Lower leg skin (tissue), 4 donors: ENCODE measurements around the gene PACSIN2. TPM values are rescaled to one million over a fixed set of nuclear protein-coding genes. Genes with fewer than 3 reads are reported as not detected.
"Not testable (repeated sequence)": the region's sequence is repeated elsewhere in the genome, so short reads cannot be mapped to it uniquely, and the experiment has no call there.

Source experiments
- DNase-seq, 2 donors: peaks; one replicate each; pipeline ENCODE4 v3.0.0-alpha.2; 2019; ENCODE audit warnings: low spot score in 2 of 2
- H3K4me3 ChIP-seq: fragments of 200-600 bp; sonication (generic); 2 replicates; pipeline ENCODE4 v1.5.1; 2017; ENCODE audit warnings: mild to moderate bottlenecking, low read depth; ENCODE audit not compliant: poor library complexity, severe bottlenecking
- POLR2A ChIP-seq, 2 donors: fragments of 450-650 bp; IDR thresholded peaks; one replicate each; pipeline ENCODE4 v1.6.1; 2016 to 2017; ENCODE audit warnings: antibody characterized with exemption in 2 of 2, mild to moderate bottlenecking in 1 of 2, moderate library complexity in 1 of 2
- WGBS, 2 donors: methylation state at CpG; one replicate each; pipeline ENCODE4 v1.1.5; 2018; 5-methylcytosine and 5-hydroxymethylcytosine counted together
- intact Hi-C: fragments of 100-400 bp; cut with DNase I; formaldehyde crosslinking; loops from one replicate; pipeline ENCODE4 v1.15.0; 2023; ENCODE audit warnings: low total_unique reads
- total RNA-seq, 4 donors: library from RNA; depleted of rRNA; stranded (reverse); fragments of >200 nt; gene quantifications; one replicate each; pipeline ENCODE4 v1.1.0, GENCODE V29; 2016
- TF ChIP-seq, protein P1 (sequence below), 3 donors: fragments of 450-650 bp; IDR thresholded peaks; one replicate each; pipeline ENCODE4 v1.5.1; 2016; ENCODE audit warnings: antibody characterized with exemption in 3 of 3, mild to moderate bottlenecking in 3 of 3, moderate library complexity in 2 of 3

The PACSIN2 gene
- total RNA-seq, 4 donors from 2014 or later = 46.3 to 88.8 (median 58.2) TPM

DNA sequence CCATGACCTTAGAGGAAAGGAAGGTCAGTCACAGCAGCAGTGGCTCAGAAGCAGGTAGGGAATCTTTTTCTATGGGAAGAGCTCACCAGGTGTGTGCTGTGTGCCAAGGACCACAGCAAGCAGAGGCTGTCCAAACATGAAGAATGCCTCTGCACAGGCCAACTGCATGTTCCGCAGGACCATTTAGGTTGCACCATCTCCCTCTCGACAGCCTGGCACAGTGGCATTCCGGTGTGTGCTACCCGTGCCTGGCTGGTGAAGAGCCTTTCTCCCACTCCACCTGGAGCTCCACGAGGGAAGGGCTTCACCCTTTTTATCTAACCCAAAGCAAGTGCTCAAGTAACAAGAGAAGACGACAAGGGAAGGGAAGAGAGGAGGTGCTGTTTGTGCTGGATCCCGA, 76.5 kb downstream of the PACSIN2 start:
- no peak for DNase-seq
- intact Hi-C loops = no loop called here
- 56 to 62% methylated on average over 7 of the region's 7 CpGs for WGBS, 2 donors
- no peak overlapping the region for H3K4me3 ChIP-seq
- no peak for TF ChIP-seq POLR2A (IDR thresholded peaks at IDR 0.05)
- TF ChIP-seq, protein P1, sequence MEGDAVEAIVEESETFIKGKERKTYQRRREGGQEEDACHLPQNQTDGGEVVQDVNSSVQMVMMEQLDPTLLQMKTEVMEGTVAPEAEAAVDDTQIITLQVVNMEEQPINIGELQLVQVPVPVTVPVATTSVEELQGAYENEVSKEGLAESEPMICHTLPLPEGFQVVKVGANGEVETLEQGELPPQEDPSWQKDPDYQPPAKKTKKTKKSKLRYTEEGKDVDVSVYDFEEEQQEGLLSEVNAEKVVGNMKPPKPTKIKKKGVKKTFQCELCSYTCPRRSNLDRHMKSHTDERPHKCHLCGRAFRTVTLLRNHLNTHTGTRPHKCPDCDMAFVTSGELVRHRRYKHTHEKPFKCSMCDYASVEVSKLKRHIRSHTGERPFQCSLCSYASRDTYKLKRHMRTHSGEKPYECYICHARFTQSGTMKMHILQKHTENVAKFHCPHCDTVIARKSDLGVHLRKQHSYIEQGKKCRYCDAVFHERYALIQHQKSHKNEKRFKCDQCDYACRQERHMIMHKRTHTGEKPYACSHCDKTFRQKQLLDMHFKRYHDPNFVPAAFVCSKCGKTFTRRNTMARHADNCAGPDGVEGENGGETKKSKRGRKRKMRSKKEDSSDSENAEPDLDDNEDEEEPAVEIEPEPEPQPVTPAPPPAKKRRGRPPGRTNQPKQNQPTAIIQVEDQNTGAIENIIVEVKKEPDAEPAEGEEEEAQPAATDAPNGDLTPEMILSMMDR (IDR thresholded peaks at IDR 0.05) = no peak

DNA sequence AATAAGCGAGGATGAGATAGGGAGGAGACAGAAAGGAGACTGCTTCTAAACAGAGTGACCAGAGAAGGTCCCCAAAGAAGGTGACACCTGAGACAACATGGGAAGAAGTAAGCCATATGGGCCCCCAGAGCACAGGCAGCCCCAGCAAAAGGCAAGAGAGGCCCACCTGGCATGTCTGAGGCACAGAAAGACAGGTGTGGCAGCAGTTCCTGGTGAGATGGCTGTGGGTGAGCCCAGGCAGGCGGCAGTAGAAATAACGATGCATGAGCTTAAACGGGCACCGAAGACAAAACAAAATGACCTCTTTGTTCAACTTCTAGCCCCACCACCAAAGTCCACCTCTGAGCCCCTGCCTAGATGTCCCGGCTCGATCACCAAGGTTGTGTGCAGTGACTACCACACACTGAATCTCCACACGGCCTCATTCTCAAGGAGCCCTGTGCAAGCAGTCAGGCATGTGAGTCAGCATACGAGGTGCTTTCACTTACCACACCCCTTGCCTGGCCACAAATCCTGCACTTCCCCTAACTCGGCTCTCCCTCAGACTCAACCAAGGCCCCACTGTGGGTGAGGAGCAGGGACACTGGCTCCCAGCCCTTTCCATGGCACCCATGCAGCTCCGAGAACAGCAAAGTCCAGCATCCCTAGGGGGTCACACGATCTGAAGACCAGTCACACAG, 77.6 kb downstream of the PACSIN2 start:
- 33 to 36% methylated on average over 12 of the region's 12 CpGs for WGBS, 2 donors
- intact Hi-C loops = no loop called here
- DNase-seq = peak; percentile 75 to 93
- no peak overlapping the region for H3K4me3 ChIP-seq
- TF ChIP-seq, protein P1 (IDR thresholded peaks at IDR 0.05) = no peak
- TF ChIP-seq POLR2A (IDR thresholded peaks at IDR 0.05) = no peak

DNA sequence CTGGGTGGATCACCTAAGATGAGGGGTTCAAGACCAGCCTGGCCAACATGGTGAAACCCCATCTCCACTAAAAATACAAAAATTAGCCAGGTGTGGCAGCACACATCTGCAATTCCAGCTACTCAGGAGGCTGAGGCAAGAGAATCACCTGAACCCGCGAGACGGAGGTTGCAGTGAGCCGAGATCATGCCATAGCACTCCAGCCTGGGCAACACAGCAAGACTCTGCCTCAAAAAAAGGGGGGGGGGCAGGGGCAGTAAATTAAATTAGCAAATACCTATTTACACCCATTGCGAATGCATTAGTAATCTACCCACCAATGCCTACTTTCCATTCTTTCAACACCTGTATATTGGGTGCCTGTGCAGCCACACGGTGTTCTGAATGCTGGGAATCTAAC, 78.3 kb downstream of the PACSIN2 start:
- intact Hi-C loops, DNase-seq, H3K4me3 ChIP-seq: not testable (repeated sequence)
- WGBS, 2 donors = 97 to 99% methylated on average over 6 of the region's 6 CpGs

- DNase-seq = no peak
- no peak for TF ChIP-seq POLR2A (IDR thresholded peaks at IDR 0.05)
- TF ChIP-seq, protein P1 (IDR thresholded peaks at IDR 0.05) = no peak
- intact Hi-C loops = no loop called here
- no peak overlapping the region for H3K4me3 ChIP-seq
- WGBS, 2 donors = 63 to 68% methylated on average over 5 of the region's 5 CpGs
Observed at GRCh38 chr22:42934338-42934737, 80.6 kb downstream of the PACSIN2 start.

DNA sequence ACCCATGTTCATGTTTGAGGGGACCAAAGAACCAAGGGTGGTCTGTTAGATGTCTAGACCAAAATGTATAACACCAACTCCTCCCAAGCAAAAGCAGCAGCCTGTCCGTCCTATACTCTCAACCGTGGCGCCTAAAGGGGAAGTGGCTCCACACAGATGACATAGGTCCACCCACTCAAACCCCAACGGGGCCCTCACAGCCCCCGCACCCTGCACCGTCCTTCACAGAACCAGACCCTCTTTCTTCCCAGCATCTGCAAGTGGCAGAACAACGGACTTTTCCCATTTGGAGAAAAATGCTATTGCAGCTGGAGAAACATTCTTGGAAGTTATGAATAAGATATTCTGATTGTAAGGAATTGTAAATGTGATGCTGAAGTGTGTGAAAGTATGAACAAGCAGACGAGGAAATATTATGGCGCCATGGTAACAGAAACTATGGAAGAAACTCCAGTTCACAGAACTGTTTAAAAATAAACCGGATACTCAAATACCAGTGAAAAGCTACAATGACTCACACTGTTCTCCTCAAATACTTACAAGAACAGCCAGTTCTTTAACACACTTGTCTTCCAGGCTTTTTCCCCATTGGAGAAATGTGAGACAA, 81.4 kb downstream of the PACSIN2 start:
- TF ChIP-seq POLR2A (IDR thresholded peaks at IDR 0.05) = no peak
- TF ChIP-seq, protein P1 (IDR thresholded peaks at IDR 0.05) = no peak
- WGBS, 2 donors = 6 to 14% methylated on average over 10 of the region's 10 CpGs
- H3K4me3 ChIP-seq = no peak overlapping the region
- intact Hi-C loops = no loop called here
- DNase-seq = no peak

DNA sequence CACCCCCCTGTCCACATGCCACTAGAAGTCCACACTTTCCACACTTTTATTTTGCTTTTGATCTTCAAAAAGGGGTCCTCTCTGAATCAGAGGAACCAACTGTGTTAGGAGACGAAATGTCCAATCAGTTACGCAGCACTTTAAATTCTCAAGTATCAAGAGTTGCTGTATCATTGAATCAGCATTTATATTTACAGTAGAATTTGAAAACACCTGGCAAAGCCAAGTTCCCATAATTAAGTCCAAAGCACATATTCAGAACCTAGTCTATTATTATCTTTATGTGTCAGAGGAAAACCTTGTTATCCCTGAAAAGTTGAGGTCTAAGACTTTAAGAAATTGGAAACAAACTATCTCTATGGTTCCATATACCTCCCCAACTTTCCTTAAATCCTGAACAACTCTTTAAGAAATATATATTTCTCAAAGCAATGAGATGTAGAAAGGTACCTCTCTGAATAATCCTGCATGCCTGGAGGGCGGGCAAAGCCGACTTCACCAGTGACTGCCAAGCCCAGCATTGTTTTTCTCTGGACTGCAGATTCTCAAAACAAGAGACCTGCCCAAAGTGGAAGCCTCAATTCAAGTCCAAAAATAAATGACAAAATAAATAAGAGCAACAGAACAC, 82.0 kb downstream of the PACSIN2 start:
- no peak for DNase-seq
- no peak overlapping the region for H3K4me3 ChIP-seq
- intact Hi-C loops = no loop called here
- TF ChIP-seq, protein P1 (IDR thresholded peaks at IDR 0.05) = no peak
- WGBS, 2 donors = 29 to 39% methylated on average over 4 of the region's 4 CpGs
